Sigmoid colon (tissue), 7 donors: ENCODE data around the gene SMIM22. TPM values are rescaled to one million over a fixed set of nuclear protein-coding genes. Genes with fewer than 3 reads are reported as not detected.

ENCODE experiments used
- DNase-seq: peaks from one replicate; pipeline ENCODE4 v3.0.0-alpha.2; 2019
- H3K27ac ChIP-seq, 4 donors: fragments of 200-600 bp; sonication (generic); one replicate each; pipeline ENCODE4 v1.5.1; 2016 to 2019; ENCODE audit warnings: mild to moderate bottlenecking in 1 of 4
- H3K27me3 ChIP-seq, 3 donors: fragments of 200-600 bp; sonication (generic); one replicate each; pipeline ENCODE4 v1.5.1; 2019; ENCODE audit warnings: mild to moderate bottlenecking in 1 of 3
- H3K36me3 ChIP-seq, 4 donors: fragments of 200-600 bp; sonication (generic); one replicate each; pipeline ENCODE4 v1.5.1; 2016 to 2019
- H3K4me1 ChIP-seq, 4 donors: fragments of 200-600 bp; sonication (generic); one replicate each; pipeline ENCODE4 v1.5.1; 2017 to 2019
- H3K4me3 ChIP-seq, 4 donors: fragments of 200-600 bp; sonication (generic); one replicate each; pipeline ENCODE4 v1.5.1; 2017 to 2019; ENCODE audit warnings: mild to moderate bottlenecking in 2 of 4, moderate library complexity in 1 of 4
- H3K9me3 ChIP-seq, 4 donors: fragments of 200-600 bp in 3 of 4; sonication (generic) in 3 of 4; one replicate each; pipeline versions ENCODE4 v1.5.1 to v1.6.1; 2013 to 2019
- EP300 ChIP-seq, 4 donors: sonication (generic); formaldehyde crosslinking; IDR thresholded peaks; one replicate each; pipeline ENCODE4 v1.6.1; 2017; ENCODE audit warnings: antibody characterized with exemption in 4 of 4
- POLR2A ChIP-seq, 2 donors: fragments of 450-650 bp; IDR thresholded peaks; one replicate each; pipeline ENCODE4 v1.6.1; 2016; ENCODE audit warnings: antibody characterized with exemption in 2 of 2, mild to moderate bottlenecking in 2 of 2, moderate library complexity in 2 of 2
- POLR2AphosphoS5 ChIP-seq, 4 donors: sonication (generic); formaldehyde crosslinking; IDR thresholded peaks; one replicate each; pipeline ENCODE4 v1.6.1; 2017; ENCODE audit warnings: antibody characterized with exemption in 4 of 4
- WGBS, 2 donors: extraction: QIAGEN DNeasy Blood & Tissue Kit; methylation state at CpG; one replicate each; pipeline ENCODE4 v1.1.7; 2013; 5-methylcytosine and 5-hydroxymethylcytosine counted together
- intact Hi-C: fragments of 100-400 bp; cut with DNase I; formaldehyde crosslinking; loops from one replicate; pipeline ENCODE4 v1.15.1; 2023
- polyA plus RNA-seq, 3 donors: library from polyadenylated mRNA; stranded (reverse); fragments of 200-250 nt; gene quantifications; one replicate each; pipeline ENCODE4 v1.2.3, GENCODE V29; 2013
- small RNA-seq, 3 donors: library from RNA; depleted of rRNA; stranded (forward); fragments of <200 nt; gene quantifications; one replicate each; pipeline ENCODE3, GENCODE V24; 2016
- total RNA-seq, 4 donors: library from RNA; depleted of rRNA; stranded (reverse); fragments of >200 nt; gene quantifications; one replicate each; pipeline ENCODE4 v1.1.0, GENCODE V29; 2016
- TF ChIP-seq, protein P1 (sequence below), 4 experiments: fragments of 450-650 bp in 3 of 4; fragments of 200-600 bp in 1 of 4; IDR thresholded peaks; one replicate each; pipeline ENCODE4 v1.5.1; 2016 to 2019; ENCODE audit warnings: antibody characterized with exemption in 4 of 4, mild to moderate bottlenecking in 3 of 4, moderate library complexity in 2 of 4
- donor health status: healthy with polysubstance abuse.
- donor health status: Bipolar disorder and iron deficiency.
- donor health status: healthy.

SMIM22 gene
- total and polyA plus RNA-seq, 7 donors = 848 to 2,006 (median 1,963) TPM; not detected in 4

DNA sequence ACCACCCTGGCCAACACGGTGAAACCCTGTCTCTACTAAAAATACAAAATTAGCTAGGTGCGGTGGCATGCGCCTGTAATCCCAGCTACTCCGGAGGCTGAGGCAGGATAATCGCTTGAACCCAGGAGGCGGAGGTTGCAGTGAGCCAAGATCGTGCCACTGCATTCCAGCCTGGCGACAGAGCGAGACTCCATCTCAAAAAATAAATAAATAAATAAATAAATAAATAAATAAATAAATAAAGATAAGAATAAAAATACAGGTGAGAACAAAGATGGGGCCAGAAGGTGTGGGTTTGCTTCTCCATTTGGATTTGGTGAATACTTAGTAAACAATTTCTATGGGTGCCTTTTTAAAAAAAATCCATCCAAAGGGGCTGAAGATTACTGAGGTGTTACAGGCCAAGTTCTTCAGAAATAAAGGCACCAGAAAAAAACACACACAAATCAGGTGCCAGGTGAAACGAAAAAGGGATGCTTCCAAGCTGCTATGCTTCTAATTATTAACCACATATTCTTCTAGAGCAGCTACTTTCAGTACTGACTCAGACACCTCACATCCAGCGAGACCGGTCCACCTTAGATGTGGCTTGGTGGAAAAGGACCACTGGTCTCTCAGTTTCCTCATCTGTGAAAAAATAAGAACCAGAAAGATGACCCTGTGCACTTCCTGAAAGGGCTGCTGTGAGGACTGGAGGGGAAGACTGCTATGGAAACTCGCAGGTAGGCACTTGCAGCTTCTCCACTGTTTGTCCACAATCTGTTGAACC, 42.7 kb downstream of the SMIM22 start:
- no peak for TF ChIP-seq EP300 (IDR thresholded peaks at IDR 0.05)
- TF ChIP-seq POLR2A (IDR thresholded peaks at IDR 0.05) = no peak
- no peak for TF ChIP-seq POLR2AphosphoS5 (IDR thresholded peaks at IDR 0.05)
- TF ChIP-seq, protein P1, sequence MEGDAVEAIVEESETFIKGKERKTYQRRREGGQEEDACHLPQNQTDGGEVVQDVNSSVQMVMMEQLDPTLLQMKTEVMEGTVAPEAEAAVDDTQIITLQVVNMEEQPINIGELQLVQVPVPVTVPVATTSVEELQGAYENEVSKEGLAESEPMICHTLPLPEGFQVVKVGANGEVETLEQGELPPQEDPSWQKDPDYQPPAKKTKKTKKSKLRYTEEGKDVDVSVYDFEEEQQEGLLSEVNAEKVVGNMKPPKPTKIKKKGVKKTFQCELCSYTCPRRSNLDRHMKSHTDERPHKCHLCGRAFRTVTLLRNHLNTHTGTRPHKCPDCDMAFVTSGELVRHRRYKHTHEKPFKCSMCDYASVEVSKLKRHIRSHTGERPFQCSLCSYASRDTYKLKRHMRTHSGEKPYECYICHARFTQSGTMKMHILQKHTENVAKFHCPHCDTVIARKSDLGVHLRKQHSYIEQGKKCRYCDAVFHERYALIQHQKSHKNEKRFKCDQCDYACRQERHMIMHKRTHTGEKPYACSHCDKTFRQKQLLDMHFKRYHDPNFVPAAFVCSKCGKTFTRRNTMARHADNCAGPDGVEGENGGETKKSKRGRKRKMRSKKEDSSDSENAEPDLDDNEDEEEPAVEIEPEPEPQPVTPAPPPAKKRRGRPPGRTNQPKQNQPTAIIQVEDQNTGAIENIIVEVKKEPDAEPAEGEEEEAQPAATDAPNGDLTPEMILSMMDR (IDR thresholded peaks at IDR 0.05) = no peak
- Histone ChIP-seq H3K27ac (no peak overlapping the region), H3K4me3 (no peak overlapping the region), H3K9me3 (no peaks in the 10 kb centered on the region), H3K36me3 (peaks cover 13 to 93% (median 39%) of the 10 kb centered on the region in 4 donors), H3K27me3 (no peaks in the 10 kb centered on the region), H3K4me1 (no peaks in the 10 kb centered on the region)
- WGBS, 2 donors = 88 to 91% methylated on average over 13 of the region's 13 CpGs
- DNase-seq = no peak
- intact Hi-C loops = no loop called here

DNA sequence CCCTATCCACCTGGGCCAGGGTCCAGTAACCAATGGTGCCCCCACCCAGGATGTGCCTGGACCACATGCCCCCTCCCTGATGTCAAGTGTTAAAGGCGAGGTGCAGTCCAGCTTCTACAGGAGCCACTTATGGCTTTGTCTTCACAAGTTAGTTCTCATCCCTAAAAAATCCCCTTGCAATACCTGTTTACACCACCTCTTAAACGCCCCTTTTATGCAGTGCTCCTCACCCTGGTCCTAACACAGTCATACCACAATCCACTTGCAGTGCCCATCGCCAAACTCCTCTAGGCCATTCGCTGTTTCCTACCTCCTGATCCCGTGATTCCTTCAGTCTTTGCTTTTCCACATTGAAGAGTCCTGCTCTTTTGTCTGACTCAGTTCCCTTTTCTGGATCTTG, 44.8 kb downstream of the SMIM22 start:
- H3K4me1 ChIP-seq = peaks cover 0 to 3% (median 0%) of the 10 kb centered on the region in 4 donors
- no peaks in the 10 kb centered on the region for H3K9me3 ChIP-seq
- WGBS, 2 donors = 86 to 93% methylated on average over 5 of the region's 5 CpGs
- intact Hi-C loops = no loop called here
- H3K27me3 ChIP-seq = no peaks in the 10 kb centered on the region
- no peak overlapping the region for H3K27ac ChIP-seq
- no peak for DNase-seq
- TF ChIP-seq POLR2A (IDR thresholded peaks at IDR 0.05) (no peak), POLR2AphosphoS5 (IDR thresholded peaks at IDR 0.05) (no peak), EP300 (IDR thresholded peaks at IDR 0.05) (no peak)
- TF ChIP-seq, protein P1 (IDR thresholded peaks at IDR 0.05) = no peak
- peaks cover 13 to 97% (median 51%) of the 10 kb centered on the region in 4 donors for H3K36me3 ChIP-seq
- H3K4me3 ChIP-seq = no peak overlapping the region

DNA sequence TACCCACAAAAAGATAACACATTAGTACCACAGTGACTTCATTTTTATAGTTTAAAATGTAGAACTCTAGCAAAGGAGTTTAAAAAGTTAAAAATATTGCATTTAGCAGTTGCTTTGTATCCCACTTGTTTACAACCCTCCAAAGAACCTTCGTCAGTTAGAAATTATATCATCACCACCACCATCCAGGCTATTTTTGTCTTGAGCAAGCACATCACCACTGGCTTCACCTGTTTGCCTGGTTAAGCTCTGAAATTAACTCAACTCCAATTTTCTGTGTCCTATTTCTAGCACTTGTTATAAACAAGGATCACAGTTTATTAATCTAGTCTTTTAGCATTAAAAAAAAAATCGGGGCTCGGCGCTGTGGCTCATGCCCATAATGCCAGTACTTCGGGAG, 45.8 kb downstream of the SMIM22 start:
- Histone ChIP-seq H3K27me3 (no peaks in the 10 kb centered on the region), H3K4me3 (no peak overlapping the region), H3K9me3 (no peaks in the 10 kb centered on the region), H3K4me1 (peaks cover 0 to 14% (median 7%) of the 10 kb centered on the region in 4 donors), H3K27ac (no peak overlapping the region), H3K36me3 (peaks cover 13 to 93% (median 49%) of the 10 kb centered on the region in 4 donors)
- TF ChIP-seq EP300 (IDR thresholded peaks at IDR 0.05) (no peak), POLR2A (IDR thresholded peaks at IDR 0.05) (no peak)
- intact Hi-C loops = no loop called here
- DNase-seq = no peak
- WGBS, 2 donors = 76 to 77% methylated on average over 5 of the region's 5 CpGs

Small RNAs within 50 kb of the gene (small RNA-seq; reads per million reads assigned to genes)
- gene RF00017 = 0 reads per million in 3 donors

Other genes with a start within 250 kb of the SMIM22 start
- under 1 TPM in 2 of 4 donors, not detected in 2; under 0.01 to 0.16 TPM for gene C16orf96, start 239.0 kb upstream of the SMIM22 start, total RNA-seq
- gene C16orf96, start 239.0 kb upstream of the SMIM22 start, polyA plus RNA-seq = under 1 TPM in 1 of 3 donors, not detected in 2; 0.09 TPM
- gene UBALD1, start 180.5 kb upstream of the SMIM22 start, total RNA-seq = 10 to 100 TPM in 3 of 4 donors, 1 to 10 TPM in 1; 7.6 to 20.2 (median 14.1) TPM
- 10 to 100 TPM; 10.4 to 22.9 (median 12.6) TPM for gene UBALD1, start 180.5 kb upstream of the SMIM22 start, polyA plus RNA-seq
- 10 to 100 TPM; 18.4 to 37.9 (median 31.0) TPM for gene MGRN1, start 170.5 kb upstream of the SMIM22 start, total RNA-seq
- 10 to 100 TPM; 16.8 to 34.5 (median 23.4) TPM for gene MGRN1, start 170.5 kb upstream of the SMIM22 start, polyA plus RNA-seq
- 10 to 100 TPM; 16.6 to 21.8 (median 18.6) TPM for gene NUDT16L1, start 101.8 kb upstream of the SMIM22 start, total RNA-seq
- gene NUDT16L1, start 101.8 kb upstream of the SMIM22 start, polyA plus RNA-seq = 10 to 100 TPM; 53.7 to 75.1 (median 61.9) TPM
- 10 to 100 TPM; 20.3 to 30.7 (median 23.8) TPM for gene ANKS3, start 61.1 kb upstream of the SMIM22 start, total RNA-seq
- 10 to 100 TPM in 1 of 3 donors, 1 to 10 TPM in 2; 3.9 to 20.8 (median 9.6) TPM for gene ANKS3, start 61.1 kb upstream of the SMIM22 start, polyA plus RNA-seq
- under 1 TPM; 0.14 to 0.83 (median 0.43) TPM for gene DNAAF8, start 60.8 kb upstream of the SMIM22 start, total RNA-seq
- gene DNAAF8, start 60.8 kb upstream of the SMIM22 start, polyA plus RNA-seq = 1 to 10 TPM in 1 of 3 donors, under 1 TPM in 2; 0.60 to 1.2 (median 0.73) TPM
- 10 to 100 TPM; 10.2 to 14.4 (median 12.8) TPM for gene ZNF500, start 28.2 kb upstream of the SMIM22 start, total RNA-seq
- gene ZNF500, start 28.2 kb upstream of the SMIM22 start, polyA plus RNA-seq = 10 to 100 TPM in 1 of 3 donors, 1 to 10 TPM in 2; 4.2 to 11.7 (median 5.1) TPM
- not detected for gene SEPTIN12, start 7.0 kb upstream of the SMIM22 start, total RNA-seq
- 1 to 10 TPM in 1 of 3 donors, not detected in 2; 2.5 TPM for gene SEPTIN12, start 7.0 kb upstream of the SMIM22 start, polyA plus RNA-seq
- gene ROGDI, start 7.3 kb downstream of the SMIM22 start, total RNA-seq = 10 to 100 TPM; 47.9 to 72.8 (median 58.3) TPM
- 10 to 100 TPM; 23.4 to 46.7 (median 25.2) TPM for gene ROGDI, start 7.3 kb downstream of the SMIM22 start, polyA plus RNA-seq
- gene GLYR1, start 51.9 kb downstream of the SMIM22 start, total RNA-seq = 10 to 100 TPM; 56.7 to 67.3 (median 59.9) TPM
- gene GLYR1, start 51.9 kb downstream of the SMIM22 start, polyA plus RNA-seq = 10 to 100 TPM; 48.0 to 70.5 (median 70.3) TPM
- 10 to 100 TPM; 16.4 to 27.7 (median 17.8) TPM for gene UBN1, start 52.1 kb downstream of the SMIM22 start, total RNA-seq
- gene UBN1, start 52.1 kb downstream of the SMIM22 start, polyA plus RNA-seq = 10 to 100 TPM in 2 of 3 donors, 1 to 10 TPM in 1; 8.4 to 24.1 (median 17.8) TPM
- gene PPL, start 141.8 kb downstream of the SMIM22 start, total RNA-seq = 10 to 100 TPM; 10.3 to 42.9 (median 37.0) TPM
- 10 to 100 TPM in 1 of 3 donors, 1 to 10 TPM in 2; 4.6 to 27.0 (median 8.3) TPM for gene PPL, start 141.8 kb downstream of the SMIM22 start, polyA plus RNA-seq
- gene SEC14L5, start 163.0 kb downstream of the SMIM22 start, total RNA-seq = 1 to 10 TPM in 1 of 4 donors, under 1 TPM in 3; 0.28 to 2.5 (median 0.65) TPM
- gene SEC14L5, start 163.0 kb downstream of the SMIM22 start, polyA plus RNA-seq = under 1 TPM; under 0.01 to 0.46 (median 0.35) TPM
- gene NAGPA, start 238.6 kb downstream of the SMIM22 start, total RNA-seq = 10 to 100 TPM; 11.7 to 30.7 (median 17.1) TPM
- 10 to 100 TPM; 10.8 to 20.3 (median 14.8) TPM for gene NAGPA, start 238.6 kb downstream of the SMIM22 start, polyA plus RNA-seq